ENCODE results near the gene PDE7B. TPM values are rescaled to one million over a fixed set of nuclear protein-coding genes. Genes with fewer than 3 reads are reported as not detected.
A peak's percentile ranks its signal among the peaks of the same experiment; 100 is the strongest.

The PDE7B gene
- total RNA-seq, 1 experiment from 2014 or later = 7.1 TPM

GRCh38 chr6:135941275-135942025, 89.9 kb downstream of the PDE7B start:
- no peak for DNase-seq (ENCODE audit: low read depth, low spot score)
- in situ Hi-C loops (cut with HindIII; ENCODE audit: low pct_unique_long_range_greater_than_20kb, low sequenced_read_pairs) = no loop called here

- no peak for DNase-seq (ENCODE audit: low read depth, low spot score)
- in situ Hi-C loops (cut with HindIII; ENCODE audit: low pct_unique_long_range_greater_than_20kb, low sequenced_read_pairs) = no loop called here
Observed at GRCh38 chr6:135944120-135944519, 92.6 kb downstream of the PDE7B start.

- in situ Hi-C loops (cut with HindIII; ENCODE audit: low pct_unique_long_range_greater_than_20kb, low sequenced_read_pairs) = no loop called here
- DNase-seq (ENCODE audit: low read depth, low spot score) = no peak
Observed at GRCh38 chr6:135946674-135947073, 95.2 kb downstream of the PDE7B start.

GRCh38 chr6:135950669-135951068, 99.2 kb downstream of the PDE7B start:
- DNase-seq (ENCODE audit: low read depth, low spot score) = no peak
- in situ Hi-C loops (cut with HindIII; ENCODE audit: low pct_unique_long_range_greater_than_20kb, low sequenced_read_pairs) = no loop called here

GRCh38 chr6:135951169-135951568, 99.7 kb downstream of the PDE7B start:
- in situ Hi-C loops (cut with HindIII; ENCODE audit: low pct_unique_long_range_greater_than_20kb, low sequenced_read_pairs) = no loop called here
- DNase-seq (ENCODE audit: low read depth, low spot score) = no peak

- in situ Hi-C loops (cut with HindIII; ENCODE audit: low pct_unique_long_range_greater_than_20kb, low sequenced_read_pairs) = no loop called here
- DNase-seq (ENCODE audit: low read depth, low spot score) = no peak
Observed at GRCh38 chr6:135953818-135954217, 102.3 kb downstream of the PDE7B start.

- no peak for DNase-seq (ENCODE audit: low read depth, low spot score)
- in situ Hi-C loops (cut with HindIII; ENCODE audit: low pct_unique_long_range_greater_than_20kb, low sequenced_read_pairs) = no loop called here
Observed at GRCh38 chr6:135955099-135955498, 103.6 kb downstream of the PDE7B start.

- DNase-seq (ENCODE audit: low read depth, low spot score) = peak; percentile 85
- in situ Hi-C loops (cut with HindIII; ENCODE audit: low pct_unique_long_range_greater_than_20kb, low sequenced_read_pairs) = no loop called here
Observed at GRCh38 chr6:135962731-135963130, 111.2 kb downstream of the PDE7B start.

- no peak for DNase-seq (ENCODE audit: low read depth, low spot score)
- in situ Hi-C loops (cut with HindIII; ENCODE audit: low pct_unique_long_range_greater_than_20kb, low sequenced_read_pairs) = no loop called here
Observed at GRCh38 chr6:135970750-135971149, 119.2 kb downstream of the PDE7B start.

- in situ Hi-C loops (cut with HindIII; ENCODE audit: low pct_unique_long_range_greater_than_20kb, low sequenced_read_pairs) = no loop called here
- no peak for DNase-seq (ENCODE audit: low read depth, low spot score)
Observed at GRCh38 chr6:135971351-135971750, 119.8 kb downstream of the PDE7B start.

GRCh38 chr6:135972150-135972549, 120.6 kb downstream of the PDE7B start:
- no peak for DNase-seq (ENCODE audit: low read depth, low spot score)
- in situ Hi-C loops (cut with HindIII; ENCODE audit: low pct_unique_long_range_greater_than_20kb, low sequenced_read_pairs) = no loop called here

GRCh38 chr6:135972586-135972985, 121.1 kb downstream of the PDE7B start:
- no peak for DNase-seq (ENCODE audit: low read depth, low spot score)
- in situ Hi-C loops (cut with HindIII; ENCODE audit: low pct_unique_long_range_greater_than_20kb, low sequenced_read_pairs) = no loop called here

- in situ Hi-C loops (cut with HindIII; ENCODE audit: low pct_unique_long_range_greater_than_20kb, low sequenced_read_pairs) = no loop called here
- DNase-seq (ENCODE audit: low read depth, low spot score) = no peak
Observed at GRCh38 chr6:135974426-135974825, 122.9 kb downstream of the PDE7B start.

GRCh38 chr6:135976585-135976984, 125.1 kb downstream of the PDE7B start:
- DNase-seq (ENCODE audit: low read depth, low spot score) = no peak
- in situ Hi-C loops (cut with HindIII; ENCODE audit: low pct_unique_long_range_greater_than_20kb, low sequenced_read_pairs) = no loop called here

- DNase-seq (ENCODE audit: low read depth, low spot score) = no peak
- in situ Hi-C loops (cut with HindIII; ENCODE audit: low pct_unique_long_range_greater_than_20kb, low sequenced_read_pairs) = no loop called here
Observed at GRCh38 chr6:135983093-135983492, 131.6 kb downstream of the PDE7B start.

- DNase-seq (ENCODE audit: low read depth, low spot score) = no peak
- in situ Hi-C loops (cut with HindIII; ENCODE audit: low pct_unique_long_range_greater_than_20kb, low sequenced_read_pairs) = no loop called here
Observed at GRCh38 chr6:135983718-135984343, 132.3 kb downstream of the PDE7B start.

GRCh38 chr6:135985471-135985870, 134.0 kb downstream of the PDE7B start:
- DNase-seq (ENCODE audit: low read depth, low spot score) = no peak
- in situ Hi-C loops (cut with HindIII; ENCODE audit: low pct_unique_long_range_greater_than_20kb, low sequenced_read_pairs) = no loop called here

- DNase-seq (ENCODE audit: low read depth, low spot score) = no peak
- in situ Hi-C loops (cut with HindIII; ENCODE audit: low pct_unique_long_range_greater_than_20kb, low sequenced_read_pairs) = no loop called here
Observed at GRCh38 chr6:135987226-135987625, 135.7 kb downstream of the PDE7B start.

- in situ Hi-C loops (cut with HindIII; ENCODE audit: low pct_unique_long_range_greater_than_20kb, low sequenced_read_pairs) = no loop called here
- DNase-seq (ENCODE audit: low read depth, low spot score) = no peak
Observed at GRCh38 chr6:135990439-135990838, 138.9 kb downstream of the PDE7B start.
